Stomach (tissue), 19 donors: ENCODE measurements around the gene ANG. TPM values are rescaled to one million over a fixed set of nuclear protein-coding genes. Genes with fewer than 3 reads are reported as not detected.
"Not testable (repeated sequence)": the region's sequence is repeated elsewhere in the genome, so short reads cannot be mapped to it uniquely, and the experiment has no call there.

Experiments used
- DNase-seq, 2 donors: peaks; one replicate each; pipeline versions ENCODE4 v3.0.0 to v3.0.0-alpha.2; 2013 to 2019
- H3K27ac ChIP-seq, 5 donors: fragments of 200-600 bp in 4 of 5; sonication (generic) in 4 of 5; one replicate each; pipeline ENCODE4 v1.5.1; 2013 to 2019; ENCODE audit warnings: mild to moderate bottlenecking in 1 of 5, moderate library complexity in 1 of 5
- H3K27me3 ChIP-seq, 3 donors: fragments of 200-600 bp; sonication (generic); one replicate each; pipeline ENCODE4 v1.5.1; 2017 to 2019; ENCODE audit warnings: mixed run types in 1 of 3
- H3K36me3 ChIP-seq, 4 donors: fragments of 200-600 bp; sonication (generic); 1 replicate in 3 of 4; 2 replicates in 1 of 4; pipeline ENCODE4 v1.5.1; 2016 to 2019
- H3K4me1 ChIP-seq, 4 donors: fragments of 200-600 bp; sonication (generic); one replicate each; pipeline ENCODE4 v1.5.1; 2016 to 2019
- H3K4me3 ChIP-seq, 4 donors: fragments of 200-600 bp; sonication (generic) in 3 of 4; one replicate each; pipeline ENCODE4 v1.5.1; 2016 to 2019; ENCODE audit warnings: mild to moderate bottlenecking in 1 of 4
- H3K9me3 ChIP-seq, 4 donors: fragments of 200-600 bp; sonication (generic); one replicate each; pipeline ENCODE4 v1.5.1; 2016 to 2019
- EP300 ChIP-seq: sonication (generic); formaldehyde crosslinking; IDR thresholded peaks from one replicate; pipeline ENCODE4 v1.6.1; 2017; ENCODE audit warnings: antibody characterized with exemption
- POLR2A ChIP-seq, 4 donors: fragments of 450-650 bp; IDR thresholded peaks; one replicate each; pipeline ENCODE4 v1.6.1; 2016; ENCODE audit warnings: antibody characterized with exemption in 4 of 4, control low read depth in 2 of 4, mild to moderate bottlenecking in 1 of 4, moderate library complexity in 1 of 4
- POLR2AphosphoS5 ChIP-seq, 3 donors: sonication (generic); formaldehyde crosslinking; IDR thresholded peaks; one replicate each; pipeline ENCODE4 v1.6.1; 2016; ENCODE audit warnings: antibody characterized with exemption in 3 of 3
- WGBS, 5 donors: extraction: QIAGEN DNeasy Blood & Tissue Kit in 3 of 5; methylation state at CpG; one replicate each; pipeline versions ENCODE4 v1.1.5 to v1.1.7; 2013 to 2018; 5-methylcytosine and 5-hydroxymethylcytosine counted together
- intact Hi-C: fragments of 100-400 bp; cut with DNase I; formaldehyde crosslinking; loops from one replicate; pipeline ENCODE4 v1.15.1; 2023; ENCODE audit warnings: low total_unique reads
- long read RNA-seq, 10 donors: transcript quantifications; one replicate each; lab custom pipeline, GENCODE V29; 2026
- polyA plus RNA-seq, 3 donors: library from polyadenylated mRNA; stranded (reverse); fragments of 200-250 nt; gene quantifications; one replicate each; pipeline ENCODE4 v1.2.3, GENCODE V29; 2013
- total RNA-seq, 5 donors: library from RNA; depleted of rRNA; stranded (reverse); fragments of >200 nt; gene quantifications; one replicate each; pipeline versions ENCODE4 v1.1.0 to v1.2.3, GENCODE V29; 2014 to 2016
- TF ChIP-seq, protein P1 (sequence below), 7 experiments: fragments of 450-650 bp in 4 of 7; fragments of 200-600 bp in 3 of 7; sonication (generic) in 3 of 7; IDR thresholded peaks; one replicate each; pipeline ENCODE4 v1.5.1; 2016 to 2019; ENCODE audit warnings: antibody characterized with exemption in 7 of 7, control low read depth in 2 of 7, mild to moderate bottlenecking in 1 of 7
- donor health status: healthy with polysubstance abuse.
- donor health status: Bipolar disorder and iron deficiency.
- donor health status: healthy.

The ANG gene
- total RNA-seq (10 to 100 TPM in 3 of 5 donors, 1 to 10 TPM in 1, under 1 TPM in 1; 0.58 to 46.1 (median 37.4) TPM), polyA plus RNA-seq (10 to 100 TPM; 15.9 to 34.7 (median 28.0) TPM)
- long read RNA-seq, donor 1, transcript ANG-201 (2 exons, 1,222 nt), result major isoform, 13 of 13 reads
- long read RNA-seq, donor 1, partial matches to known transcripts, result 0 of 13 reads
- long read RNA-seq, donor 1, other reads (novel, unspliced or antisense), result 0 of 13 reads
- long read RNA-seq, donor 2, transcript ANG-201 (2 exons, 1,222 nt), result major isoform, 22 of 23 reads
- long read RNA-seq, donor 2, partial matches to known transcripts, result 0 of 23 reads
- long read RNA-seq, donor 2, other reads (novel, unspliced or antisense), result 0 of 23 reads
- long read RNA-seq, donor 3, transcript ANG-201 (2 exons, 1,222 nt), result major isoform, 12 of 12 reads
- long read RNA-seq, donor 3, partial matches to known transcripts, result 0 of 12 reads
- long read RNA-seq, donor 3, other reads (novel, unspliced or antisense), result 0 of 12 reads
- long read RNA-seq, donor 4, result 0 reads
- long read RNA-seq, donor 5, transcript ANG-201 (2 exons, 1,222 nt), result major isoform, 10 of 10 reads
- long read RNA-seq, donor 5, partial matches to known transcripts, result 0 of 10 reads
- long read RNA-seq, donor 5, other reads (novel, unspliced or antisense), result 0 of 10 reads
- long read RNA-seq, donor 6, transcript ANG-201 (2 exons, 1,222 nt), result major isoform, 46 of 46 reads
- long read RNA-seq, donor 6, partial matches to known transcripts, result 0 of 46 reads
- long read RNA-seq, donor 6, other reads (novel, unspliced or antisense), result 0 of 46 reads
- long read RNA-seq, donor 7, transcript ANG-201 (2 exons, 1,222 nt), result major isoform, 25 of 38 reads
- long read RNA-seq, donor 7, partial matches to known transcripts, result 13 of 38 reads
- long read RNA-seq, donor 7, other reads (novel, unspliced or antisense), result 0 of 38 reads
- long read RNA-seq, donor 8, transcript ANG-201 (2 exons, 1,222 nt), result major isoform, 21 of 21 reads
- long read RNA-seq, donor 8, partial matches to known transcripts, result 0 of 21 reads
- long read RNA-seq, donor 8, other reads (novel, unspliced or antisense), result 0 of 21 reads
- long read RNA-seq, donor 9, transcript ANG-201 (2 exons, 1,222 nt), result major isoform, 17 of 17 reads
- long read RNA-seq, donor 9, partial matches to known transcripts, result 0 of 17 reads
- long read RNA-seq, donor 9, other reads (novel, unspliced or antisense), result 0 of 17 reads
- long read RNA-seq, donor 10, transcript ANG-201 (2 exons, 1,222 nt), result major isoform, 14 of 14 reads
- long read RNA-seq, donor 10, partial matches to known transcripts, result 0 of 14 reads
- long read RNA-seq, donor 10, other reads (novel, unspliced or antisense), result 0 of 14 reads

- TF ChIP-seq EP300, result no peak
- Histone ChIP-seq H3K27ac (peak within 1 kb of the TSS; percentile 65 to 100 (median 100)), H3K4me3 (peak within 1 kb of the TSS in 2 of 4 donors; percentile 52 to 62), H3K36me3 (peaks cover 0 to 8% (median 2%) of the 10 kb centered on the region in 4 donors), H3K4me1 (peaks cover 26 to 66% (median 53%) of the 10 kb centered on the region in 4 donors), H3K27me3 (no peaks in the 10 kb centered on the region), H3K9me3 (no peaks in the 10 kb centered on the region)
- DNase-seq, result no peak
- intact Hi-C loops, result loop anchor here (5.0 kb wide), 1 partner anchor 71 kb away; no protein-coding TSS in a partner anchor
- WGBS, 5 donors, result 37 to 60% (median 51%) methylated on average over 7 of the region's 7 CpGs
These were observed at the start of gene ANG for GRCh38 chr14:20688167-20688839. Gene ANG, plus strand, starts transcription at chr14:20688764. Its CDS starts 4,801 bp downstream, at chr14:20693565.

DNA sequence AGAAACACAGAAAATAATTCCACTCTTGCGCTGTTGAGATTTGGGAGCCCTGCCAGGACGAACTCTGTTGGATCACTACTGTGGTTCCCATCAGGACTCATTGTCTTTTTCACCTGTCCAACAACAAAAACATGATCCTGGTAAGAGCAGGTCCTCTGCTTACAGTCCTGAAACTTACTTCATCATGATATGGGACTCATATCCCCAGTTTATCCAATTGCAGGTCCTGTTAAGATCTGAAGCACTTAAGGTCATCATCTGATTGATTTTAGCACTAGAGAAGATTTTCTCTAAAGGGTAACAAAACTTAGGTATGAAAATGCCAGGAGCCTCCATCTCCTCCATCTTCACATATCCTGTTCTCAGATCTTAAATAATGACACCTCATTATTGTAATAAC is 47.0 kb upstream of the ANG start, which contains the start of gene OR6S1:
Gene OR6S1, minus strand, starts transcription at position 101 of the 400 bp plus-strand sequence. Its CDS starts 0 bp downstream, at position 101.
- Histone ChIP-seq H3K9me3 (no peaks in the 10 kb centered on the region), H3K4me3 (no peak within 1 kb of the TSS), H3K36me3 (no peaks in the 10 kb centered on the region), H3K27me3 (peaks cover 0 to 40% (median 0%) of the 10 kb centered on the region in 3 donors), H3K27ac (no peak within 1 kb of the TSS), H3K4me1 (no peaks in the 10 kb centered on the region)
- TF ChIP-seq, protein P1, sequence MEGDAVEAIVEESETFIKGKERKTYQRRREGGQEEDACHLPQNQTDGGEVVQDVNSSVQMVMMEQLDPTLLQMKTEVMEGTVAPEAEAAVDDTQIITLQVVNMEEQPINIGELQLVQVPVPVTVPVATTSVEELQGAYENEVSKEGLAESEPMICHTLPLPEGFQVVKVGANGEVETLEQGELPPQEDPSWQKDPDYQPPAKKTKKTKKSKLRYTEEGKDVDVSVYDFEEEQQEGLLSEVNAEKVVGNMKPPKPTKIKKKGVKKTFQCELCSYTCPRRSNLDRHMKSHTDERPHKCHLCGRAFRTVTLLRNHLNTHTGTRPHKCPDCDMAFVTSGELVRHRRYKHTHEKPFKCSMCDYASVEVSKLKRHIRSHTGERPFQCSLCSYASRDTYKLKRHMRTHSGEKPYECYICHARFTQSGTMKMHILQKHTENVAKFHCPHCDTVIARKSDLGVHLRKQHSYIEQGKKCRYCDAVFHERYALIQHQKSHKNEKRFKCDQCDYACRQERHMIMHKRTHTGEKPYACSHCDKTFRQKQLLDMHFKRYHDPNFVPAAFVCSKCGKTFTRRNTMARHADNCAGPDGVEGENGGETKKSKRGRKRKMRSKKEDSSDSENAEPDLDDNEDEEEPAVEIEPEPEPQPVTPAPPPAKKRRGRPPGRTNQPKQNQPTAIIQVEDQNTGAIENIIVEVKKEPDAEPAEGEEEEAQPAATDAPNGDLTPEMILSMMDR (IDR thresholded peaks at IDR 0.05), result no peak
- TF ChIP-seq POLR2A (IDR thresholded peaks at IDR 0.05) (no peak), EP300 (no peak), POLR2AphosphoS5 (IDR thresholded peaks at IDR 0.05) (no peak)
- intact Hi-C loops, result no loop called here
- 74 to 96% (median 93%) methylated on average over 2 of the region's 2 CpGs for whole genome bisulfite sequencing, 5 donors
- DNase-seq, result no peak

GRCh38 chr14:20642182-20642581 is 46.4 kb upstream of the ANG start:
- intact Hi-C loops, result no loop called here
- Histone ChIP-seq H3K9me3 (no peaks in the 10 kb centered on the region), H3K27ac (no peak overlapping the region), H3K36me3 (no peaks in the 10 kb centered on the region), H3K4me1 (no peaks in the 10 kb centered on the region), H3K27me3 (peaks cover 0 to 34% (median 0%) of the 10 kb centered on the region in 3 donors), H3K4me3 (no peak overlapping the region)
- TF ChIP-seq POLR2A (IDR thresholded peaks at IDR 0.05) (no peak), EP300 (no peak), POLR2AphosphoS5 (IDR thresholded peaks at IDR 0.05) (no peak)
- TF ChIP-seq, protein P1 (IDR thresholded peaks at IDR 0.05), result no peak
- DNase-seq, result no peak
- 87 to 95% (median 93%) methylated on average over 7 of the region's 7 CpGs for WGBS, 5 donors

- DNase-seq, H3K4me3 ChIP-seq, intact Hi-C loops, H3K27ac ChIP-seq, H3K9me3 ChIP-seq, H3K36me3 ChIP-seq, H3K4me1 ChIP-seq: not testable (repeated sequence)
- H3K27me3 ChIP-seq, result peaks cover 0 to 30% (median 0%) of the 10 kb centered on the region in 3 donors
- WGBS, 5 donors, result 18 to 30% (median 20%) methylated on average over 3 of the region's 3 CpGs
These were observed 45.8 kb upstream of the ANG start for GRCh38 chr14:20642755-20643154.
